HepG2 (cell line): ENCODE results near the gene TECPR1. TPM values are rescaled to one million over a fixed set of nuclear protein-coding genes. Genes with fewer than 3 reads are reported as not detected.

Experiments
- EED ChIP-seq: sonication (generic); formaldehyde crosslinking; IDR thresholded peaks from 2 replicates; pipeline ENCODE4 v1.5.0; 2020; ENCODE audit warnings: mild to moderate bottlenecking, missing genetic modification reagents
- FOXP1 ChIP-seq, 2 experiments: fragments of 450-650 bp in 1 of 2; IDR thresholded peaks; 2 replicates each; pipeline ENCODE4 v1.6.1; 2017 to 2018; ENCODE audit warnings: antibody characterized with exemption in 1 of 2
- HOXA3 ChIP-seq: sonication (generic); formaldehyde crosslinking; IDR thresholded peaks from 2 replicates; pipeline ENCODE4 v1.5.0; 2020; ENCODE audit warnings: missing genetic modification reagents
- LCORL ChIP-seq, 2 experiments: fragments of 450-650 bp in 1 of 2; sonication (generic) in 1 of 2; formaldehyde crosslinking in 1 of 2; IDR thresholded peaks; 2 replicates each; pipeline versions ENCODE4 v1.5.0 to v1.6.1; 2017 to 2020; ENCODE audit warnings: antibody characterized with exemption in 1 of 2, missing genetic modification reagents in 1 of 2
- SAP130 ChIP-seq: IDR thresholded peaks from 2 replicates; pipeline ENCODE4 v1.6.1; 2016; ENCODE audit warnings: low read depth
- ZKSCAN1 ChIP-seq: fragments of 150-350 bp; IDR thresholded peaks from 2 replicates; pipeline ENCODE4 v1.6.1; 2014; ENCODE audit warnings: low read length
- ZNF816 ChIP-seq: sonication (generic); formaldehyde crosslinking; IDR thresholded peaks from 2 replicates; pipeline ENCODE4 v1.8.0; 2022; ENCODE audit warnings: missing genetic modification reagents, mild to moderate bottlenecking, borderline replicate concordance
- polyA plus RNA-seq, 8 experiments: library from polyadenylated mRNA; depleted of rRNA in 3 of 8; stranded (reverse) in 7 of 8; unstranded in 1 of 8; fragments of >200 nt; fragmentation: Illumina TruSeq in 4 of 8; extraction: Trizol in 4 of 8; gene quantifications; 2 replicates each; pipeline versions ENCODE4 v1.2.1 to v1.2.3, GENCODE V29; 2011 to 2016; ENCODE audit warnings: low read depth in 4 of 8, missing spikeins in 1 of 8, mixed read lengths in 1 of 8; ENCODE audit not compliant: insufficient read depth in 1 of 8
- total RNA-seq, 5 experiments: library from RNA; depleted of rRNA; stranded (reverse); fragments of >200 nt; fragmentation: Illumina TruSeq; extraction: Trizol; gene quantifications; 2 replicates each; pipeline ENCODE4 v1.2.3, GENCODE V29; 2016; ENCODE audit warnings: low read depth in 1 of 5
- TF ChIP-seq, protein P1 (sequence below): sonication (generic); formaldehyde crosslinking; IDR thresholded peaks from 2 replicates; pipeline ENCODE4 v1.5.1; 2020; ENCODE audit warnings: mild to moderate bottlenecking, missing genetic modification reagents, moderate library complexity
- TF ChIP-seq, protein P2 (sequence below): IDR thresholded peaks from 2 replicates; pipeline ENCODE4 v1.6.1; 2016; ENCODE audit warnings: low read depth, borderline replicate concordance
- TF ChIP-seq, protein P3 (sequence below): sonication (generic); formaldehyde crosslinking; conservative IDR thresholded peaks from 2 replicates; pipeline ENCODE4 v1.4.0; 2020; ENCODE audit warnings: mild to moderate bottlenecking, missing genetic modification reagents, moderate library complexity

The TECPR1 gene
- total and polyA plus RNA-seq, 2 of the 13 experiments (the other 11 are each of a cell fraction or from before 2014, with no cell fraction given): 2.3 to 6.3 TPM

DNA sequence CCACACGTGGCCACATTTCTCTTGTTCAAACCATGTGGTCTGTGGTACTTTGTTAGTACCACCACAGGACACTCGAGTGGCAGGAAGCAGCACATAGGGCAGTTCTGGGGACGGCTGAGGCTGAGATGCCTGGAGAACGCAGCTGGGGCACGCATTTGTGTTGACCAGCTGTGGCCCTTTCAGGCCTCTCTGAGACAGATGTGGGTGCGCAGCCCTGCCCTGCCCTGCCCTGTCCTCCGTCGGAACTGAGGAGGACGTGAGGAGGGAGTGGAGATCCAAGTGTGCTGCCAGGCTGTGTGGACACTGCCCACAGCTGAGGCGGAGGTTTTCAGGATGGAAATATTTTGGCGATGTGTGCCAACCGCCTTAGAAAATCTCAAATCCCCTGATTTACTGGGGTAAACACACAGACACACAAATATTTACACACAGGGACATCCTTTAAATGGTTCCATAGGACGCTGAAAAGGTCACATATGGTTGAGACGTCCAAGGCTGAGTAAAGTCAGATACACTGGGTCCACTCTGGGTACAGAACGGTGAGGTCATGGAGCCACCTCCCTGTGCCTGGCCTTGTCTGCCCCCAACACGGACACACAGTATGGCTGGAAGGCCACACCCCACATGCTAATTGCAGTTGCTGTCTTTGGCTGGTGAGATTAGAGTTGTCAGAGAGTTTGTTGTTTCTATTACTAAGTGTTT lies 26.0 kb downstream of the TECPR1 start (continued):
- TF ChIP-seq ZKSCAN1: 0 out of 2 replicates have a peak, but pooled peaks have one; percentile 57
- TF ChIP-seq, protein P1, sequence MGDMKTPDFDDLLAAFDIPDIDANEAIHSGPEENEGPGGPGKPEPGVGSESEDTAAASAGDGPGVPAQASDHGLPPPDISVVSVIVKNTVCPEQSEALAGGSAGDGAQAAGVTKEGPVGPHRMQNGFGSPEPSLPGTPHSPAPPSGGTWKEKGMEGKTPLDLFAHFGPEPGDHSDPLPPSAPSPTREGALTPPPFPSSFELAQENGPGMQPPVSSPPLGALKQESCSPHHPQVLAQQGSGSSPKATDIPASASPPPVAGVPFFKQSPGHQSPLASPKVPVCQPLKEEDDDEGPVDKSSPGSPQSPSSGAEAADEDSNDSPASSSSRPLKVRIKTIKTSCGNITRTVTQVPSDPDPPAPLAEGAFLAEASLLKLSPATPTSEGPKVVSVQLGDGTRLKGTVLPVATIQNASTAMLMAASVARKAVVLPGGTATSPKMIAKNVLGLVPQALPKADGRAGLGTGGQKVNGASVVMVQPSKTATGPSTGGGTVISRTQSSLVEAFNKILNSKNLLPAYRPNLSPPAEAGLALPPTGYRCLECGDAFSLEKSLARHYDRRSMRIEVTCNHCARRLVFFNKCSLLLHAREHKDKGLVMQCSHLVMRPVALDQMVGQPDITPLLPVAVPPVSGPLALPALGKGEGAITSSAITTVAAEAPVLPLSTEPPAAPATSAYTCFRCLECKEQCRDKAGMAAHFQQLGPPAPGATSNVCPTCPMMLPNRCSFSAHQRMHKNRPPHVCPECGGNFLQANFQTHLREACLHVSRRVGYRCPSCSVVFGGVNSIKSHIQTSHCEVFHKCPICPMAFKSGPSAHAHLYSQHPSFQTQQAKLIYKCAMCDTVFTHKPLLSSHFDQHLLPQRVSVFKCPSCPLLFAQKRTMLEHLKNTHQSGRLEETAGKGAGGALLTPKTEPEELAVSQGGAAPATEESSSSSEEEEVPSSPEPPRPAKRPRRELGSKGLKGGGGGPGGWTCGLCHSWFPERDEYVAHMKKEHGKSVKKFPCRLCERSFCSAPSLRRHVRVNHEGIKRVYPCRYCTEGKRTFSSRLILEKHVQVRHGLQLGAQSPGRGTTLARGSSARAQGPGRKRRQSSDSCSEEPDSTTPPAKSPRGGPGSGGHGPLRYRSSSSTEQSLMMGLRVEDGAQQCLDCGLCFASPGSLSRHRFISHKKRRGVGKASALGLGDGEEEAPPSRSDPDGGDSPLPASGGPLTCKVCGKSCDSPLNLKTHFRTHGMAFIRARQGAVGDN: peak; percentile 22
- TF ChIP-seq, protein P2, sequence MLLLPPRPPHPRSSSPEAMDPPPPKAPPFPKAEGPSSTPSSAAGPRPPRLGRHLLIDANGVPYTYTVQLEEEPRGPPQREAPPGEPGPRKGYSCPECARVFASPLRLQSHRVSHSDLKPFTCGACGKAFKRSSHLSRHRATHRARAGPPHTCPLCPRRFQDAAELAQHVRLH (CRISPR knock-in tag): no peak
- no peak for TF ChIP-seq EED
- 0 out of 2 replicates have a peak, but pooled peaks have one; percentile 39 for TF ChIP-seq FOXP1 (IDR thresholded peaks at IDR 0.05)
- peak; percentile 73 for TF ChIP-seq FOXP1 (CRISPR knock-in tag; IDR thresholded peaks at IDR 0.05)
- no peak for TF ChIP-seq LCORL (IDR thresholded peaks at IDR 0.05)
- 0 out of 2 replicates have a peak, but pooled peaks have one; percentile 8 for TF ChIP-seq LCORL (CRISPR knock-in tag; IDR thresholded peaks at IDR 0.05)
- TF ChIP-seq, protein P3, sequence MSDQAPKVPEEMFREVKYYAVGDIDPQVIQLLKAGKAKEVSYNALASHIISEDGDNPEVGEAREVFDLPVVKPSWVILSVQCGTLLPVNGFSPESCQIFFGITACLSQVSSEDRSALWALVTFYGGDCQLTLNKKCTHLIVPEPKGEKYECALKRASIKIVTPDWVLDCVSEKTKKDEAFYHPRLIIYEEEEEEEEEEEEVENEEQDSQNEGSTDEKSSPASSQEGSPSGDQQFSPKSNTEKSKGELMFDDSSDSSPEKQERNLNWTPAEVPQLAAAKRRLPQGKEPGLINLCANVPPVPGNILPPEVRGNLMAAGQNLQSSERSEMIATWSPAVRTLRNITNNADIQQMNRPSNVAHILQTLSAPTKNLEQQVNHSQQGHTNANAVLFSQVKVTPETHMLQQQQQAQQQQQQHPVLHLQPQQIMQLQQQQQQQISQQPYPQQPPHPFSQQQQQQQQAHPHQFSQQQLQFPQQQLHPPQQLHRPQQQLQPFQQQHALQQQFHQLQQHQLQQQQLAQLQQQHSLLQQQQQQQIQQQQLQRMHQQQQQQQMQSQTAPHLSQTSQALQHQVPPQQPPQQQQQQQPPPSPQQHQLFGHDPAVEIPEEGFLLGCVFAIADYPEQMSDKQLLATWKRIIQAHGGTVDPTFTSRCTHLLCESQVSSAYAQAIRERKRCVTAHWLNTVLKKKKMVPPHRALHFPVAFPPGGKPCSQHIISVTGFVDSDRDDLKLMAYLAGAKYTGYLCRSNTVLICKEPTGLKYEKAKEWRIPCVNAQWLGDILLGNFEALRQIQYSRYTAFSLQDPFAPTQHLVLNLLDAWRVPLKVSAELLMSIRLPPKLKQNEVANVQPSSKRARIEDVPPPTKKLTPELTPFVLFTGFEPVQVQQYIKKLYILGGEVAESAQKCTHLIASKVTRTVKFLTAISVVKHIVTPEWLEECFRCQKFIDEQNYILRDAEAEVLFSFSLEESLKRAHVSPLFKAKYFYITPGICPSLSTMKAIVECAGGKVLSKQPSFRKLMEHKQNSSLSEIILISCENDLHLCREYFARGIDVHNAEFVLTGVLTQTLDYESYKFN (CRISPR knock-in tag): peak; percentile 39; the same call in 1 of the 2 replicates
- 0 out of 2 replicates have a peak, but pooled peaks have one; percentile 8 for TF ChIP-seq HOXA3 (CRISPR knock-in tag)
- 0 out of 2 replicates have a peak, but pooled peaks have one; percentile 49 for TF ChIP-seq ZNF816 (CRISPR knock-in tag)
- TF ChIP-seq SAP130 (CRISPR knock-in tag): peak; percentile 13; the same call in 1 of the 2 replicates
